ENCODE results near the gene CATSPERE.

Gene CATSPERE

GRCh38 chr1:244615301-244615700, 154.2 kb downstream of the CATSPERE start:
- in situ Hi-C loops (cut with HindIII; ENCODE audit: low sequenced_read_pairs): loop anchor here (25.0 kb wide), 1 partner anchor 422 kb away; no protein-coding TSS in a partner anchor

GRCh38 chr1:244626709-244627108, 165.6 kb downstream of the CATSPERE start:
- in situ Hi-C loops (cut with HindIII; ENCODE audit: low sequenced_read_pairs): loop anchor here (10.0 kb wide), 1 partner anchor 128 kb away; no protein-coding TSS in a partner anchor

GRCh38 chr1:244628789-244629188, 167.7 kb downstream of the CATSPERE start:
- in situ Hi-C loops (cut with HindIII; ENCODE audit: low sequenced_read_pairs): loop anchor here (10.0 kb wide), 1 partner anchor 126 kb away; no protein-coding TSS in a partner anchor

- in situ Hi-C loops (cut with HindIII; ENCODE audit: low sequenced_read_pairs): no loop called here
Measured at GRCh38 chr1:244633140-244633539, 172.1 kb downstream of the CATSPERE start.

- in situ Hi-C loops (cut with HindIII; ENCODE audit: low sequenced_read_pairs): no loop called here
Measured at GRCh38 chr1:244634546-244634945, 173.5 kb downstream of the CATSPERE start.

- in situ Hi-C loops (cut with HindIII; ENCODE audit: low sequenced_read_pairs): no loop called here
Measured at GRCh38 chr1:244636488-244637259, 175.6 kb downstream of the CATSPERE start.

- in situ Hi-C loops (cut with HindIII; ENCODE audit: low sequenced_read_pairs): no loop called here
Measured at GRCh38 chr1:244639561-244639960, 178.5 kb downstream of the CATSPERE start.

GRCh38 chr1:244640917-244641316, 179.8 kb downstream of the CATSPERE start:
- in situ Hi-C loops (cut with HindIII; ENCODE audit: low sequenced_read_pairs): no loop called here

GRCh38 chr1:244642526-244642925, 181.5 kb downstream of the CATSPERE start:
- in situ Hi-C loops (cut with HindIII; ENCODE audit: low sequenced_read_pairs): no loop called here

GRCh38 chr1:244642988-244643387, 181.9 kb downstream of the CATSPERE start:
- in situ Hi-C loops (cut with HindIII; ENCODE audit: low sequenced_read_pairs): no loop called here

- in situ Hi-C loops (cut with HindIII; ENCODE audit: low sequenced_read_pairs): no loop called here
Measured at GRCh38 chr1:244645414-244645813, 184.3 kb downstream of the CATSPERE start.

GRCh38 chr1:244645890-244646289, 184.8 kb downstream of the CATSPERE start:
- in situ Hi-C loops (cut with HindIII; ENCODE audit: low sequenced_read_pairs): no loop called here

- in situ Hi-C loops (cut with HindIII; ENCODE audit: low sequenced_read_pairs): no loop called here
Measured at GRCh38 chr1:244647819-244648218, 186.7 kb downstream of the CATSPERE start.

GRCh38 chr1:244651956-244652622, 191.0 kb downstream of the CATSPERE start:
- in situ Hi-C loops (cut with HindIII; ENCODE audit: low sequenced_read_pairs): no loop called here

- in situ Hi-C loops (cut with HindIII; ENCODE audit: low sequenced_read_pairs): no loop called here
Measured at GRCh38 chr1:244652623-244653438, 191.8 kb downstream of the CATSPERE start, which contains the start of gene DESI2. Gene DESI2, plus strand, starts transcription at chr1:244653126. Its CDS starts 188 bp downstream, at chr1:244653314.

GRCh38 chr1:244653439-244654107, 192.5 kb downstream of the CATSPERE start:
- in situ Hi-C loops (cut with HindIII; ENCODE audit: low sequenced_read_pairs): no loop called here

- in situ Hi-C loops (cut with HindIII; ENCODE audit: low sequenced_read_pairs): no loop called here
Measured at GRCh38 chr1:244654108-244655038, 193.3 kb downstream of the CATSPERE start.

- in situ Hi-C loops (cut with HindIII; ENCODE audit: low sequenced_read_pairs): no loop called here
Measured at GRCh38 chr1:244655186-244655585, 194.1 kb downstream of the CATSPERE start.

GRCh38 chr1:244657421-244657820, 196.3 kb downstream of the CATSPERE start:
- in situ Hi-C loops (cut with HindIII; ENCODE audit: low sequenced_read_pairs): no loop called here

Measured in endothelial cell of hepatic sinusoid (primary cell).